Muscle layer of colon (tissue), 2 donors: ENCODE measurements around the gene TLK1.
"Not testable (repeated sequence)": the region's sequence is repeated elsewhere in the genome, so short reads cannot be mapped to it uniquely, and the experiment has no call there.

ENCODE experiments used
- H3K27ac ChIP-seq: one replicate; pipeline ENCODE4 v1.7.0; 2013; ENCODE audit warnings: low read depth, mild to moderate bottlenecking, low read length, moderate library complexity
- H3K27me3 ChIP-seq, 2 donors: one replicate each; pipeline ENCODE4 v1.7.0; 2013; ENCODE audit warnings: low read length in 2 of 2, mild to moderate bottlenecking in 2 of 2; ENCODE audit not compliant: insufficient read depth in 2 of 2, control insufficient read depth in 1 of 2
- H3K36me3 ChIP-seq: one replicate; pipeline ENCODE4 v1.7.0; 2013; ENCODE audit warnings: mild to moderate bottlenecking, low read length; ENCODE audit not compliant: insufficient read depth
- H3K4me1 ChIP-seq: one replicate; pipeline ENCODE4 v1.7.0; 2013; ENCODE audit warnings: mild to moderate bottlenecking, low read length; ENCODE audit not compliant: insufficient read depth
- H3K4me3 ChIP-seq, 2 donors: one replicate each; pipeline ENCODE4 v1.7.0; 2013; ENCODE audit warnings: low read length in 2 of 2, low read depth in 1 of 2, mild to moderate bottlenecking in 1 of 2, moderate library complexity in 1 of 2
- H3K9ac ChIP-seq: one replicate; pipeline ENCODE4 v1.7.0; 2013; ENCODE audit warnings: low read length
- H3K9me3 ChIP-seq: one replicate; pipeline ENCODE4 v1.7.0; 2013; ENCODE audit warnings: mild to moderate bottlenecking, low read length
- donor health status: abdominal sarcoma.
- donor health status: Adenocarcinoma of cecum.

TLK1 gene

DNA sequence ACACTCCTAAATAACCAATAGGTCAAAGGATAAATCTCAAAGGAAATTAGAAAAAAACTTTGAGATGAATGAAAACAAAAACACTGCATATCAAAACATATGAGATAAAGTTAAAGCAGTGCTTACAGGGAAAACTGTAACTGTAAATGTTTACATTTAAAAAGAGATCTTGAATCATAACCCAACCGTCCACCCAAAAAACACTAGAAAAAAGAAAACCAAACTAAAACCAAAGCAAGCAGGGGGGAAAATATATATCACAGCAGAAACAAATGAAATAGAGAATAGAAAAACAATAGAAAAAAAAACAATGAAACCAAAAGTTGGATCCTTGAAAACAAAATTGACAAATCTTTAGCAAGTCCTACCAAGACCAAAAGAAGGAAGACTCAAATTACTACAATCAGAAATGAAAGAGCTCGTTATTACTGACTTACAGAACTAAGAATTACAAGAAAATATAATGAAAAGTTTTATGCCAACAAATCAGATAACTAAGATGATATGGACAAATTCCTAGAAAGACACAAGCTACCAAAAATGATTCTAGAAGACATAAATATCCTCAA is 65.6 kb downstream of the TLK1 start:
- H3K36me3 ChIP-seq: no peaks in the 10 kb centered on the region
- no peak overlapping the region for H3K9ac ChIP-seq
- peaks cover 6% of the 10 kb centered on the region for H3K4me1 ChIP-seq
- peaks cover 3% of the 10 kb centered on the region for H3K9me3 ChIP-seq
- no peaks in the 10 kb centered on the region for H3K27me3 ChIP-seq
- no peak overlapping the region for H3K27ac ChIP-seq
- no peak overlapping the region for H3K4me3 ChIP-seq

DNA sequence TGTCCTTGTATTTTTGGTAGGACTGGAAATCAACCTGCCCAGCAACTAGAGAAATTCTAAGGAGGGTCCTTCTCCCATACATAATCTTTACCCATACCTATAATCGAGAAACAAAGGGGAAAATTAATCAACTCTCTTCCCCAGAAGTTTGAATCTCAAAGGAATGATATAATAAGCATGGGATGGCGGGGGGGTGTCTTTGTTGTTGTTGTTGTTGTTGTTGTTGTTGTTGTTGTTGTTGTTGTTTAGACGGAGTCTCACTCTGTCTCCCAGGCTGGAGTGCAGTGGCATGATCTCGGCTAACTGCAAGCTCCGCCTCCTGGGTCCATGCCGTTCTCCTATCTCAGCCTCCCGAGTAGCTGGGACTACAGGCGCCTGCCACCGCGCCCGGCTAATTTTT is 69.2 kb downstream of the TLK1 start:
- H3K9me3 ChIP-seq, H3K4me3 ChIP-seq, H3K27me3 ChIP-seq, H3K9ac ChIP-seq, H3K36me3 ChIP-seq, H3K27ac ChIP-seq: not testable (repeated sequence)
- H3K4me1 ChIP-seq: peaks cover 10% of the 10 kb centered on the region

DNA sequence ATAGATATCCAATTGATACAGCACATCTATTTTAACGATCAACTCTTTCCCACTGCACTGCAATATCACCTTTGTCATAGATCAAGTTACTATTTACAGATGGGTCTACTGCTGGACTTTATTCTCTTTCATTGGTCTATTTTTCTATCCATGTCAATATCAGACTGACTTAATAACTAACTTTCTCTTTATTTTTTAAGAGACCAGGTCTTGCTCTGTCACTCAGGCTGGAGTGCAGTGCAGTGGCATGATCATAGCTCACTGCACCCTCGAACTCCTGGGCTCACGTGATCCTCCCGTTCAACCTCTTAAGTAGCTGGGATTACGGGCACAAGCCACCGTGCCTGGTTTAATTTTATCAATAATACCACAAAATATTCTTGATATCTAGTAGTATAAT is 71.2 kb downstream of the TLK1 start:
- H3K36me3 ChIP-seq: no peaks in the 10 kb centered on the region
- no peak overlapping the region for H3K9ac ChIP-seq
- no peak overlapping the region for H3K4me3 ChIP-seq
- no peaks in the 10 kb centered on the region for H3K27me3 ChIP-seq
- H3K4me1 ChIP-seq: peaks cover 15% of the 10 kb centered on the region
- H3K9me3 ChIP-seq: no peaks in the 10 kb centered on the region
- no peak overlapping the region for H3K27ac ChIP-seq

DNA sequence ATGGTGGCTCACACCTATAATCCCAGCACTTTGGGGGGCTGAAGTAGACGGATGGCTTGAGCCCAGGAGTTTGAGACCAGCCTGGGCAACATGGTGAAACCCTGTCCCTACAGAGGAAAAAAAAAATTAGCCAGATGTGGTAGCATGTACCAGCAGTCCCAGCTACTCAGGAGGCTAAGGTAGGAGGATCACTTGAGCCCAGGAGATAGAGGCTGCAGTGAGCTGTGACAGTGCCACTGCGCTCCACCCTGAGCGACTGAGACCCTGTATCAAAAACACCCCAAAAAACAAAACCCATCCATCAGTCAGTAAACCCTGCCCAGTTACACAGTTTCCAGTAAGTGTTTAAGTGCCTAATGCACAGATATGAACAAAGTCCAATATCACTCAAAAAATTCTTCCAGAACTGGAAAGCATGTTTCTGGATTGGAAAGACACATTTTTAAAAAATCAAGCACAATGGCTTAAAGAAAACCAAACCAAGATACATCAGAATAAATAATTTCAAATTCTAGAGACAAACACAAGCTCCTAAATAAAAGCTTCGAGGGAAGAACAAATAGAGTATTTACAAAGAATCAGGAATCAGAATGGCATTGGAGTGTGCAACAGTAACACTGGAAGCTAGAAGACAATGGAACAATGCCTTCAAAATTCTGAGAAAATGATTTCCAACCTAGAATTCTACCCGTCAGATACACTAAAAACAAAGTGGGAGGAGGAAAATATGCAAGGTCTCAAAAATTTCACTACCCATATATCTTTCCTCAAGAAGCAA is 72.4 kb downstream of the TLK1 start:
- Histone ChIP-seq H3K4me1 (peaks cover 15% of the 10 kb centered on the region), H3K9ac (no peak overlapping the region), H3K27me3 (no peaks in the 10 kb centered on the region)

DNA sequence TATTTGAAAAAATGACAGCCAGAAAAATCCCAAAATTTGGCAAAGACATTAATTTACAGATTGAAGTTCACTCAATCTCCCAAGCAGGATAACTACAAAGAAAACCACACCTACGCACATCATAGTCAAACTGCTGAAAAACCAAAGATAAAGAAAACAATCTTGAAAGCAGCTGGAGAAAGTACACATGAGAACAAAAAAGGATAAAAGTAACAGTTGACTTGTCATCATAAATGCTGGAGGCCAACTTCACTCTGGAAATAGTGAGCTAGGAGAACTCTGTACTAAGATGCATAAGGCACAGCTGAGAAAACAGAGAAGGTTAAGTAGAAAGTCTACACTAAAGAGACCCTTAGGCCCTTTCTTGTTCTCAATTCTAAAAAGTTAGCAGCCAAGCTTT is 73.1 kb downstream of the TLK1 start:
- Histone ChIP-seq H3K4me3 (no peak overlapping the region), H3K27me3 (no peaks in the 10 kb centered on the region), H3K9ac (no peak overlapping the region), H3K27ac (no peak overlapping the region), H3K4me1 (peaks cover 14% of the 10 kb centered on the region), H3K9me3 (no peaks in the 10 kb centered on the region), H3K36me3 (no peaks in the 10 kb centered on the region)

More for the DNA sequence above, 72.4 kb downstream of the TLK1 start:
- Histone ChIP-seq H3K36me3 (no peaks in the 10 kb centered on the region), H3K9me3 (no peaks in the 10 kb centered on the region), H3K4me3 (no peak overlapping the region), H3K27ac (no peak overlapping the region)

DNA sequence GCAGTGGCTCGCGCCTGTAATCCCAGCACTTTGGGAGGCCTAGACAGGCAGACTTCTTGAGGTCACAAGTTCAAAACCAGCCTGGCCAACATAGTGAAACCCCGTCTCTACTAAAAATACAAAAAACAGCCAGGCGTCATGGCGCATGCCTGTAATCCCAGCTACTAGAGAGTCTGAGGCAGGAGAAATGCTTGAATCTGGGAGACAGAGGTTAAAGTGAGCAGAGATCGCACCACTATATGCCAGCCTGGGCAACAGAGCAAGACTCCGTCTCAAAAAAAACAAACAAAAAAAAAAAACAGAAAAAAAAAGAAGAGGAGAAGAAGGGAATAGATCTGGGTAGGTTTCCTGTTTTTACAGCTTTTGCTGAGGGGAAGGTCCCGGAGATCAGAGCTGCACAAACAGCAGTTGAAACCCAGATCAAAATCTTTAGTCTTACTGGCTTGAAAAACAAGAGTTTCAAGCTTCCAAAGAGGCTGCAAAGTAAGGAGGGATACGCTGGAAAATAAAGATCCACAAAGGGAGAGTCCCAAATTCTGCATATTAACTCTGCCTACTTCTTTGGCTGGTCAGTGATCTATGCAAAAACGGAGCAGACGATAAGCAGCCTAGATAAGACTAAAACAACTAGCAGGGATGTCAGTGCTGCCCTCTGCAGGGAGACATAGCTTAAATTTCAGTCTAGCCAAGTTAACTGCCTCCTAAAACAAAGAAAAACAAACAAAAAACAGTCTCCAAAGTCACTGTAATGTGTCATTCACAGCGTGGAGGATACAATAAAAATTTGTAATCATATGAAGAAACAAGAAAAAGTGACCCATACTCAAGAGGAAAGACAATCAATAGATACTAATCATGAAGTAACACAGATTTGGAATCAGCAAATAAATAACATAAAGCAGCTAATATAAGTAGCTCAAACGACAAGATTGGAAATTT is 74.1 kb downstream of the TLK1 start:
- H3K27ac ChIP-seq: no peak overlapping the region

DNA sequence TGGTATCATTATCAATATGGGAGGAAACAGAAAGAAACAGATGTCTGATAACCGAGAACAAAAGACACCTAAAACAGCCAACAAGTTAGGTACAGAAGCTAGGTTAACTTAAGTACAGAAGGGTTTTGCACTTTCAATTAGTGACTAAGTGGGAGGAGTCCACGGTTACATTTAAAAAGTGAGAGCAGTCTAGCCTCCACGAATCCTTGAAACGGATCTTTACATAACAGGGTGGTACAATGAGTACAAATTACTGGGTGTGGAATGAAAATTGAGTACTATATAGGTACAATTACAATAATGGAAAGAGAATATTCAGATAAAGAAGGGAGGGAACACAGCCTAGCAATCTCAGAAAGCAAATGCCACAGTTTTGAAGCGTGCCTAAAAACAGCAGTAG is 76.6 kb downstream of the TLK1 start:
- peaks cover 12% of the 10 kb centered on the region for H3K4me1 ChIP-seq
- H3K36me3 ChIP-seq: no peaks in the 10 kb centered on the region
- no peak overlapping the region for H3K4me3 ChIP-seq
- H3K27ac ChIP-seq: no peak overlapping the region
- no peaks in the 10 kb centered on the region for H3K9me3 ChIP-seq
- H3K27me3 ChIP-seq: no peaks in the 10 kb centered on the region
- H3K9ac ChIP-seq: no peak overlapping the region

More for the DNA sequence above, 74.1 kb downstream of the TLK1 start:
- H3K36me3 ChIP-seq: no peaks in the 10 kb centered on the region
- no peaks in the 10 kb centered on the region for H3K9me3 ChIP-seq
- H3K4me1 ChIP-seq: peaks cover 9% of the 10 kb centered on the region
- H3K9ac ChIP-seq: no peak overlapping the region
- no peak overlapping the region for H3K4me3 ChIP-seq
- no peaks in the 10 kb centered on the region for H3K27me3 ChIP-seq

DNA sequence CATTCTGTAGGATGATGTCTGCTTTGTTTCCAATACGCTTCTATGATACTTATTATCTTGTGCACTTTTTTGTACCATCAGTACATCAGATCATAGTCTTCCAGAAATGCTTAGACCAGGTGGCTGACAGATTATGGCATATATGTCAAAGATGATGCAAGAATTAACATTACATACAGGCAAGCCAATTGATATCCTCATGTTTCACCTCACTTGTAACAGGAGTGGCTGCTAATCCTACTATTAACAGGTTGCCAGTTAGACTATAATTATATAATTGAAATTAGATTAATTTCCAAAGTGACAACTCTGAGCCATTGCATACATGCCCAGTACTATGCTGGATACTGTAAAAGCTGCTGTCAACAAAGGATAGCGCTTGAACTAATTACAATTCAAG is 77.2 kb downstream of the TLK1 start:
- no peak overlapping the region for H3K4me3 ChIP-seq
- no peaks in the 10 kb centered on the region for H3K9me3 ChIP-seq
- no peak overlapping the region for H3K27ac ChIP-seq
- H3K36me3 ChIP-seq: no peaks in the 10 kb centered on the region
- H3K9ac ChIP-seq: no peak overlapping the region
- peaks cover 17% of the 10 kb centered on the region for H3K4me1 ChIP-seq
- H3K27me3 ChIP-seq: no peaks in the 10 kb centered on the region

DNA sequence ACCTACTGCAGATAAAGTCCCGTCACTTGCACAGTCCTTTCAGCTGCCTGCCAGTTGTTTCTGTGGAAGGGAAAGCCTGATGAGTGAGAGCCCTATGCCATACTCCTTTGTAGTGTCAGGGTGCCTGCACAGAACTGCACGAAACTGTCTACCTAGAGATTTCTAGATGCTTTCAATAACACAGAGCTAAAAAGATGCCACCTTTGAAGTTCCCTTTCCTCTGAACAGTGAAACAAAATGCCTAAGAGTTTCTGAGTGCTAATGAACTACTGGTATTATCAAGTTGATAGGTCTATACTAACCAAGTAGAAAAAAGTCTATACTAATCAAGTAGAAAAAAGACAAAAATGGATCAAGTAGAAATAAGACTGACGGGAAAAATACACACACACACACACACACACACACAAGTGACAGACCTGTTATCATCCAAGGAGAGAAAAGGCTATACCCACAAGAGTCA is 79.0 kb downstream of the TLK1 start:
- H3K9ac ChIP-seq: no peak overlapping the region
- peaks cover 14% of the 10 kb centered on the region for H3K4me1 ChIP-seq
- no peaks in the 10 kb centered on the region for H3K36me3 ChIP-seq
- no peaks in the 10 kb centered on the region for H3K9me3 ChIP-seq
- H3K27ac ChIP-seq: no peak overlapping the region
- H3K27me3 ChIP-seq: no peaks in the 10 kb centered on the region
- H3K4me3 ChIP-seq: no peak overlapping the region

DNA sequence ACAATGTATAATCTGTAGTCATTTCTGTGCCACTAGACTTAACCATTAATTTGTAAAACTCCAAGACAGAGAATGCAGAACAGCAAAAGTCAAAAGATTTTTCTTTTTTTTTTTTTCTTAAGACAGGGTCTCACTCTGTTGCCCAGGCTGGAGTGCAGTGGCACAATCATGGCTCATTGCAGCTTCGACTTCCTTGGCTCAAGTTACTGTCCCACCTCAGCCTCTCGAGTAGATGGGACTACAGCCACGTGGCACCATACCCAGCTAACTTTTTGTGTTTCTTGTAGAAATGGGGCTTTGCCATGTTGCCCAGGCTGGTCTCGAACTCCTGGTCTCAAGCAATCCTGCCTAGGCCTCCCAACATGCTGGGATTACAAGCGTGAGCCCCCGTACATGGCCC is 80.1 kb downstream of the TLK1 start:
- no peaks in the 10 kb centered on the region for H3K27me3 ChIP-seq
- H3K4me3 ChIP-seq: no peak overlapping the region
- H3K9me3 ChIP-seq: no peaks in the 10 kb centered on the region
- H3K36me3 ChIP-seq: no peaks in the 10 kb centered on the region
- H3K9ac ChIP-seq: no peak overlapping the region
- H3K4me1 ChIP-seq: peaks cover 8% of the 10 kb centered on the region
- no peak overlapping the region for H3K27ac ChIP-seq

DNA sequence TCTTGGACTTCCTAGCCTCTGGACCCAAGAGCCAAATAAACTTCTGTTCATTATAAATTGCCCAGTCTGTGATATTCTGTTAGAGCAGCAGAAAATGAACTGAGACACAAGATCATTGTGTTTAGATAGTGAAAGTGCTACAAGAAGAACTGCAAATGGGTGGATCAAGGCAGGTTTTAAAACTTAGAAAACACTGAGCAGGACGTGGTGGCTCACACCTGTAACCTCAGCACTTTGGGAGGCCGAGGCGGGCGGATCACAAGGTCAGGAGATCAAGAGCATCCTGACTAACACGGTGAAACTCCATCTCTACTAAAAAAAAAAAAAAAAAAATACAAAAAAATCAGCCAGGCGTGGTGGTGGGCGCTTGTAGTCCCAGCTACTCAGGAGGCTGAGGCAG is 84.3 kb downstream of the TLK1 start:
- not testable (repeated sequence) for H3K4me3 ChIP-seq, H3K9me3 ChIP-seq, H3K27ac ChIP-seq, H3K4me1 ChIP-seq, H3K36me3 ChIP-seq, H3K27me3 ChIP-seq, H3K9ac ChIP-seq
